H1 (cell line): Measurements from ENCODE around the gene TLE5. TPM values are rescaled to one million over a fixed set of nuclear protein-coding genes. Genes with fewer than 3 reads are reported as not detected.

Source experiments
- CTCF ChIA-PET: fragments of 300-600 bp; sonication (Branson Sonifier 250); formaldehyde crosslinking; loops from one replicate; lab custom pipeline; 2021; ENCODE audit not compliant: partially characterized antibody; lab: Charles Lee
- POLR2A ChIA-PET: fragments of 300-600 bp; sonication (Branson Sonifier 250); formaldehyde crosslinking; loops from one replicate; lab custom pipeline; 2021; ENCODE audit warnings: inconsistent platforms; ENCODE audit not compliant: partially characterized antibody; lab: Charles Lee
- DNase-seq, 2 experiments: peaks; one replicate each; pipeline versions ENCODE4 v3.0.0 to v3.0.0-alpha.2; 2010 to 2022; ENCODE audit warnings: low spot score in 2 of 2, low read depth in 1 of 2, mixed read lengths in 1 of 2
- FAIRE-seq: peaks from 2 replicates; lab custom pipeline; 2011; peaks lifted over from hg19 to GRCh38; lab: Jason Lieb, UNC
- H2AFZ ChIP-seq: 2 replicates; pipeline ENCODE4 v1.8.1; 2012; ENCODE audit warnings: low read length, inconsistent platforms
- H2AK5ac ChIP-seq: 2 replicates; pipeline ENCODE4 v1.6.1; 2013; ENCODE audit warnings: low read depth, low read length
- H2BK120ac ChIP-seq: replicated peaks from 2 replicates; pipeline ENCODE3; 2013; ENCODE audit warnings: low read depth, low read length, inconsistent platforms
- H2BK12ac ChIP-seq: 2 replicates; pipeline ENCODE4 v1.6.1; 2013; ENCODE audit warnings: low read depth, low read length
- H2BK15ac ChIP-seq: 2 replicates; pipeline ENCODE4 v1.6.1; 2013; ENCODE audit warnings: low read length
- H2BK20ac ChIP-seq: 2 replicates; pipeline ENCODE4 v1.6.1; 2013; ENCODE audit warnings: low read length
- H2BK5ac ChIP-seq: 2 replicates; pipeline ENCODE4 v1.6.1; 2013; ENCODE audit warnings: low read depth, low read length
- H3K14ac ChIP-seq: 2 replicates; pipeline ENCODE4 v1.6.1; 2013; ENCODE audit warnings: inconsistent platforms; ENCODE audit not compliant: insufficient read length
- H3K18ac ChIP-seq: 2 replicates; pipeline ENCODE4 v1.6.1; 2013; ENCODE audit warnings: low read length; ENCODE audit errors: extremely low read depth
- H3K23ac ChIP-seq: 2 replicates; pipeline ENCODE4 v1.6.1; 2013; ENCODE audit warnings: inconsistent platforms; ENCODE audit not compliant: insufficient read length
- H3K23me2 ChIP-seq: 2 replicates; pipeline ENCODE4 v1.6.1; 2013; ENCODE audit warnings: low read depth, low read length
- H3K27ac ChIP-seq: 2 replicates; pipeline ENCODE4 v1.6.1; 2011; ENCODE audit warnings: low read depth, low read length, inconsistent platforms
- H3K27me3 ChIP-seq, 4 experiments: replicated peaks in 1 of 4; 1 replicate in 1 of 4; 2 replicates in 3 of 4; pipeline versions ENCODE4 v1.6.1 to v1.8.1; 2011 to 2013; ENCODE audit warnings: low read length in 3 of 4, mild to moderate bottlenecking in 3 of 4, inconsistent platforms in 2 of 4, mixed read lengths in 2 of 4, moderate library complexity in 1 of 4; ENCODE audit not compliant: control insufficient read depth in 3 of 4, insufficient read depth in 3 of 4; ENCODE audit errors: extremely low read depth in 1 of 4
- H3K36me3 ChIP-seq, 4 experiments: 2 replicates each; pipeline versions ENCODE4 v1.6.1 to v1.8.1; 2011 to 2013; ENCODE audit warnings: mild to moderate bottlenecking in 4 of 4, low read length in 3 of 4, moderate library complexity in 2 of 4, control low read depth in 1 of 4, inconsistent platforms in 1 of 4; ENCODE audit not compliant: insufficient read depth in 4 of 4, control insufficient read depth in 2 of 4
- H3K4ac ChIP-seq: replicated peaks from 2 replicates; pipeline ENCODE3; 2013; ENCODE audit warnings: low read length, low read depth, mixed read lengths, inconsistent platforms; ENCODE audit not compliant: insufficient read length
- H3K4me1 ChIP-seq, 4 experiments: replicated peaks in 1 of 4; 1 replicate in 1 of 4; 2 replicates in 3 of 4; pipeline versions ENCODE4 v1.6.1 to v1.8.1; 2011 to 2013; ENCODE audit warnings: low read length in 3 of 4, inconsistent platforms in 2 of 4, mixed read lengths in 1 of 4; ENCODE audit not compliant: insufficient read depth in 4 of 4, control insufficient read depth in 3 of 4
- H3K4me2 ChIP-seq, 2 experiments: 2 replicates each; pipeline versions ENCODE4 v1.6.1 to v1.8.1; 2011 to 2013; ENCODE audit warnings: low read depth in 2 of 2, low read length in 2 of 2, control low read depth in 1 of 2, inconsistent platforms in 1 of 2, mild to moderate bottlenecking in 1 of 2; ENCODE audit not compliant: insufficient read depth in 1 of 2
- H3K4me3 ChIP-seq, 4 experiments: fragments of 200-600, 300-600 bp in 1 of 4; sonication (generic), shearing (Covaris generic), sonication (Bioruptor Twin) in 1 of 4; 2 replicates each; pipeline versions ENCODE4 v1.5.1 to v1.8.1; 2011 to 2016; ENCODE audit warnings: low read length in 4 of 4, low read depth in 3 of 4, control low read depth in 2 of 4, inconsistent platforms in 2 of 4, mild to moderate bottlenecking in 2 of 4, mixed read lengths in 1 of 4, moderate library complexity in 1 of 4; ENCODE audit not compliant: insufficient read depth in 2 of 4; ENCODE audit errors: extremely low read depth in 1 of 4
- H3K56ac ChIP-seq: replicated peaks from 2 replicates; pipeline ENCODE3; 2013; ENCODE audit warnings: low read depth, mild to moderate bottlenecking, mixed read lengths, low read length, inconsistent platforms; ENCODE audit not compliant: insufficient read length
- H3K79me1 ChIP-seq: 2 replicates; pipeline ENCODE4 v1.6.1; 2013; ENCODE audit warnings: low read depth, low read length, control low read depth
- H3K79me2 ChIP-seq, 2 experiments: 2 replicates each; pipeline versions ENCODE4 v1.6.1 to v1.8.1; 2012 to 2013; ENCODE audit warnings: low read length in 2 of 2, mild to moderate bottlenecking in 2 of 2, inconsistent platforms in 1 of 2; ENCODE audit not compliant: insufficient read depth in 2 of 2, control insufficient read depth in 1 of 2
- H3K9ac ChIP-seq, 4 experiments: replicated peaks in 1 of 4; 1 replicate in 1 of 4; 2 replicates in 3 of 4; pipeline versions ENCODE4 v1.6.1 to v1.8.1; 2011 to 2013; ENCODE audit warnings: low read depth in 3 of 4, low read length in 3 of 4, control low read depth in 2 of 4, mild to moderate bottlenecking in 2 of 4, moderate library complexity in 2 of 4, inconsistent platforms in 1 of 4; ENCODE audit errors: extremely low read depth in 1 of 4
- H3K9me3 ChIP-seq, 2 experiments: 2 replicates each; pipeline versions ENCODE4 v1.6.1 to v1.8.1; 2012 to 2013; ENCODE audit warnings: mild to moderate bottlenecking in 2 of 2, moderate library complexity in 2 of 2, control low read depth in 1 of 2, inconsistent platforms in 1 of 2, low read depth in 1 of 2, low read length in 1 of 2, mixed read lengths in 1 of 2; ENCODE audit not compliant: insufficient read depth in 2 of 2
- H4K20me1 ChIP-seq, 2 experiments: replicated peaks in 1 of 2; 2 replicates each; pipeline versions ENCODE3 to v1.8.1; 2011 to 2013; ENCODE audit warnings: inconsistent platforms in 2 of 2, low read length in 2 of 2, mild to moderate bottlenecking in 1 of 2; ENCODE audit not compliant: insufficient read depth in 2 of 2, control insufficient read depth in 1 of 2
- H4K5ac ChIP-seq: 2 replicates; pipeline ENCODE4 v1.6.1; 2013; ENCODE audit warnings: low read length, low read depth, mixed read lengths, inconsistent platforms; ENCODE audit not compliant: insufficient read length
- H4K8ac ChIP-seq: 2 replicates; pipeline ENCODE4 v1.8.0; 2013; ENCODE audit warnings: mild to moderate bottlenecking, moderate library complexity, low read length, inconsistent platforms; ENCODE audit not compliant: insufficient read depth; ENCODE audit errors: extremely low read depth
- H4K91ac ChIP-seq: replicated peaks from 2 replicates; pipeline ENCODE3; 2013; ENCODE audit warnings: low read length, mixed read lengths, inconsistent platforms; ENCODE audit not compliant: insufficient read length
- EZH2 ChIP-seq: fragments of 200-600 bp; sonication (generic); IDR thresholded peaks from 2 replicates; pipeline ENCODE4 v1.7.1; 2012; ENCODE audit warnings: low read depth, mild to moderate bottlenecking, moderate library complexity, low read length, inconsistent platforms; ENCODE audit not compliant: severe bottlenecking
- WGBS, 2 experiments: shearing (Covaris generic) in 1 of 2; methylation state at CpG; one replicate each; pipeline versions ENCODE4 v1.1.6 to v1.1.7; 2013 to 2015; ENCODE audit warnings: low lambda C conversion rate in 2 of 2, mixed read lengths in 2 of 2, inconsistent platforms in 1 of 2, low coverage in 1 of 2, missing lambda C conversion rate in 1 of 2; ENCODE audit not compliant: insufficient replicate concordance in 2 of 2, insufficient coverage in 1 of 2, insufficient read length in 1 of 2; ENCODE audit errors: extremely low coverage in 1 of 2, missing lambda C conversion rate in 1 of 2; 5-methylcytosine and 5-hydroxymethylcytosine counted together
- polyA plus RNA-seq, 7 experiments: library from polyadenylated mRNA; depleted of rRNA in 3 of 7; stranded (reverse) in 5 of 7; unstranded in 2 of 7; fragments of >200 nt in 5 of 7; fragments of 200-250 nt in 2 of 7; gene quantifications; 1 replicate in 5 of 7; 2 replicates in 1 of 7; 4 replicates in 1 of 7; pipeline versions ENCODE4 v1.2.1 to v1.2.3, GENCODE V29; 2011 to 2013; ENCODE audit warnings: missing spikeins in 2 of 7, mixed read lengths in 2 of 7
- total RNA-seq: library from RNA; stranded (reverse); fragmentation: NEBNext Ultra II Directional; extraction: Animal tissue kit (Norgen Biotek cat#: 25700); gene quantifications from 2 replicates; pipeline ENCODE4 v1.2.1, GENCODE V29; 2021

Gene TLE5
- total and polyA plus RNA-seq, 2 of the 8 experiments (the other 6 are each of a cell fraction or from before 2014, with no cell fraction given), result 187 to 285 TPM

- Histone ChIP-seq H3K9me3 (no peaks in the 10 kb centered on the region), H4K91ac (no peak overlapping the region), H3K36me3 (no peaks in the 10 kb centered on the region), H3K23ac (no peak overlapping the region), H3K27me3 (no peaks in the 10 kb centered on the region), H3K56ac (no peak overlapping the region), H3K9ac (no peak overlapping the region), H3K4me2 (no peak overlapping the region), H4K5ac (no peak overlapping the region), H2BK12ac (no peak overlapping the region), H3K4me3 (no peak overlapping the region), H4K8ac (0 out of 2 replicates have a peak overlapping the region, but pooled peaks have one; percentile 62), H3K23me2 (peaks cover 13% of the 10 kb centered on the region; the same call in 1 of the 2 replicates), H2BK5ac (peak overlapping the region; percentile 35; the same call in 1 of the 2 replicates), H2BK20ac (no peak overlapping the region), H3K4ac (no peak overlapping the region), H3K79me1 (peaks cover 8% of the 10 kb centered on the region), H3K27ac (no peak overlapping the region), H3K18ac (no peak overlapping the region), H3K14ac (no peak overlapping the region), H2AFZ (no peak overlapping the region), H2BK15ac (no peak overlapping the region; the same call in 1 of the 2 replicates), H3K4me1 (peaks cover 3 to 18% (median 15%) of the 10 kb centered on the region in 4 experiments; a peak in 6 of 7 replicates), H3K79me2 (peaks cover 2 to 75% of the 10 kb centered on the region in 2 experiments; a peak in 3 of 4 replicates), H2AK5ac (0 out of 2 replicates have a peak overlapping the region, but pooled peaks have one; percentile 53), H2BK120ac (no peak overlapping the region), H4K20me1 (peaks cover 15 to 45% of the 10 kb centered on the region in 2 experiments)
- ChIA-PET CTCF (interaction anchor here (0.8 to 20.0 kb wide), 8 partner anchors 9 to 138 kb away, joined by 3 to 339 read pairs (median 5); no protein-coding TSS in a partner anchor), POLR2A (interaction anchor here (1.8 kb wide), 2 partner anchors 8 to 20 kb away, joined by 3 to 6 read pairs; no protein-coding TSS in a partner anchor)
- DNase-seq (peak in 1 of 2 experiments; percentile 44), FAIRE-seq (no peak)
- TF ChIP-seq EZH2, result no peak
- WGBS, 2 experiments, result 90% methylated on average over 36 of the region's 40 CpGs; no CpG with 5 or more reads in 1 of the 2 experiments
Observed at GRCh38 chr19:3098515-3099346, 36.4 kb upstream of the TLE5 start.
